AG09319 (cell line): ENCODE measurements around the gene ARL6IP6.
A peak's percentile ranks its signal among the peaks of the same experiment; 100 is the strongest.
"Not testable (repeated sequence)": the region's sequence is repeated elsewhere in the genome, so short reads cannot be mapped to it uniquely, and the experiment has no call there.

Source experiments
- DNase-seq: peaks from one replicate; pipeline ENCODE4 v3.0.0-alpha.2; 2010; ENCODE audit warnings: low read depth; ENCODE audit errors: extremely low read depth
- TF ChIP-seq, protein P1 (sequence below): IDR thresholded peaks from 2 replicates; pipeline ENCODE4 v1.5.1; 2011; ENCODE audit warnings: low read depth, mild to moderate bottlenecking, inconsistent platforms, low read length, moderate library complexity

ARL6IP6 gene

DNA sequence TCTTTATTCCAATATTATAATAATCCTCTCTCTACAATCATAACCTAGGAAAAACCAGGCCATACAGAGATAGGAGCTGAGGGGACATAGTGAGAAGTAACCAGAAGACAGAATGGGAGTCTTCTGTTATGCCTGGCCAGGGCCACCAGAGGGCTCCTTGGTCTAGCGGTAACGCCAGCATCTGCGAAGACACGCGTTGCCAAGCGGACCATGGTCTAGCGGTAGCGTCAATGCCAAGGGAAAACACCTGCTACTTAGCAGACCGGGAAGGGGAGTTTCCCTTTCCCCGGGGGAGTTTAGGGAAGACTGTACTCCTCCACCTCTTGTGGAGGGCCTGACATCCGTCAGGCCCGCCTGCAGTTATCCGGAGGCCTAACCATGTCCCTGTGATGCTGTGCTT lies 36.6 kb downstream of the ARL6IP6 start:
- TF ChIP-seq, protein P1, sequence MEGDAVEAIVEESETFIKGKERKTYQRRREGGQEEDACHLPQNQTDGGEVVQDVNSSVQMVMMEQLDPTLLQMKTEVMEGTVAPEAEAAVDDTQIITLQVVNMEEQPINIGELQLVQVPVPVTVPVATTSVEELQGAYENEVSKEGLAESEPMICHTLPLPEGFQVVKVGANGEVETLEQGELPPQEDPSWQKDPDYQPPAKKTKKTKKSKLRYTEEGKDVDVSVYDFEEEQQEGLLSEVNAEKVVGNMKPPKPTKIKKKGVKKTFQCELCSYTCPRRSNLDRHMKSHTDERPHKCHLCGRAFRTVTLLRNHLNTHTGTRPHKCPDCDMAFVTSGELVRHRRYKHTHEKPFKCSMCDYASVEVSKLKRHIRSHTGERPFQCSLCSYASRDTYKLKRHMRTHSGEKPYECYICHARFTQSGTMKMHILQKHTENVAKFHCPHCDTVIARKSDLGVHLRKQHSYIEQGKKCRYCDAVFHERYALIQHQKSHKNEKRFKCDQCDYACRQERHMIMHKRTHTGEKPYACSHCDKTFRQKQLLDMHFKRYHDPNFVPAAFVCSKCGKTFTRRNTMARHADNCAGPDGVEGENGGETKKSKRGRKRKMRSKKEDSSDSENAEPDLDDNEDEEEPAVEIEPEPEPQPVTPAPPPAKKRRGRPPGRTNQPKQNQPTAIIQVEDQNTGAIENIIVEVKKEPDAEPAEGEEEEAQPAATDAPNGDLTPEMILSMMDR: peak; percentile 7; the same call in 1 of the 2 replicates
- no peak for DNase-seq

DNA sequence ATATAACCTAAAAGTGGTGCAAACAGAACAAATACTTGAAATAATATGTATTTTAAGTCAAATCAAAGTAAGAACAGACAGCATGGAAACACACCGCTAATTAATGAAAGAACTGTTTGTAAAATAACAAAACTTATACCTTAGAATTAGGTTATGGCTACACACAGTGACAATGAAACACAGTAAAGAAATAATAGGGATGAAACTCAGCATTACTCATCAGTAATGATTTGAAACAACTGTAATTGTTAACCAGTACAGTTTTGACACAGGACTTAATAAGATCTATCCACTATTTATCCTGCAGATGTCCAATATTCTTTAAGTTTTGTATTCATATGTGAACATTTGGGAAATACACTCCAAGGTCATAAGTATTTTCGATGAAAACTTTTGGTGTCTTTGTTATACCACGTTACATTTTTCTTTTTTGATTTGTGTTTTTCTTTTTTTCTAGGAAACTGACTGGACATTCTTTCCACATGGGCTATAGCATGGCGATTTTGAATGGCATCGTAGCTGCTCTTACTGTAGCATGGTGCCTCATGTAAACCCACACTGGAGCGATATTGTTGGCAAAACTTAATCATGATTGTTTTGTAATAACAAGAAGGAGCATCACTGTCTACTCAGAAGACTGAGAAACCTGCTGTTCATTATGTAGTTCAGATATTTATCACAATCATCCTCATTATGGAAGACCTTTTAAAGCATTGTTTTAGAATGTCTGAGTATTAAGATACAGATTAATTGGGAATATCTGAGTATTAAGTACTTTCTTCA lies 41.1 kb downstream of the ARL6IP6 start:
- DNase-seq: no peak
- TF ChIP-seq, protein P1: no peak

DNA sequence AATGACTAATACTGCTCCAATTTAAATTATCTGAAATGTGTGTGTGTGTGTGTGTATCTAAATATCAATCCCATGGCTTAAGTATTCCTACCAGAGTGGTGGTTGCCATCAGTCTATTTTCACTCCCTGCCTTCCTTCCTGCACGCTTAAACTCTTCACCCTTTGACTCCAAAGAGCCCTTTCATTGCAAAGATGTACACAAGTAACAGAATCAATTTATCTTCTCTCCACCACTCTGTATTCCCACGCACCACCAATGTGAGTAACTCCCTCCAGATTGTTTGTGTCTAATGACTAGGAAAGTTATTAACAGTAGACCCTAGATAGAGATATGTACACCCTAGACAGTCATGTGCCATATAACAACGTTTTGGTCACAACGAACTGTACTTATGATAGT lies 42.8 kb downstream of the ARL6IP6 start:
- DNase-seq: no peak
- TF ChIP-seq, protein P1: no peak

DNA sequence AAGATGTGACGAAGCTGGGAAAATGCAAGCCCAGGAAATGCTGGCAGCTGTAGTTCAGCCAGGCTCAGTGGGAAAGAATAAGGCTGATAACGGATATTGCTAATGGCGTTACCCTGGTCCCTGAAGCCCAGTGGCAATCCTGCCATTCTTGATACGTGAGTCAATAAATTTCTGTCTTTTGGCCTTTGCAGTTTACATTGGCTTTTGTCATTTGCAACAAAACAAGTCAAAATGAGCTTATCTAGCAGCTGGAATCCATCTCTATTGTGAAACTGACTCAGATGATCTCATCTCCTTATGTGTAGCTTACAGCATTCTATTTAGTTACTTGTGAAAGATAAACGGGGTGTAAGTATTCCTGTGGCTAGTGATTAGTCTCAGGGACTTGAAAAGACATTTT lies 43.8 kb downstream of the ARL6IP6 start:
- TF ChIP-seq, protein P1: no peak
- peak; percentile 70 for DNase-seq

DNA sequence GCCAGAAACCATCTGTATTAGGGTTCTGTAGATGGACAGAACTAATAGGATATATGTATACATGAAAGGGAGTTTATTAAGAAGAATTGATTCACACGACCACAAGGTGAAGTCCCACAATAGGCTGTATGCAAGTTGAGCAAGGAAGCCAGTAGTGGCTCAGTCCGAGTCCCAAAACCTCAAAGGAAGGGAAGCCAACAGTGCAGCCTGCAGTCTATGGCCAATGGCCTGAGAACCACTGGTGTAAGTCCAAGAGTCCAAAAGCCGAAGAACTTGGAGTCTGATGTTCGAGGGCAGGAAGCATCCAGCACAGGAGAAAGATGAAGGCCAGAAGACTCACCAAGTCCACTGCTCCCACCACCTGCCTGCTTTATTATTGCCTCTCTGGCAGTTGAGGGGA lies 44.8 kb downstream of the ARL6IP6 start:
- DNase-seq: not testable (repeated sequence)

DNA sequence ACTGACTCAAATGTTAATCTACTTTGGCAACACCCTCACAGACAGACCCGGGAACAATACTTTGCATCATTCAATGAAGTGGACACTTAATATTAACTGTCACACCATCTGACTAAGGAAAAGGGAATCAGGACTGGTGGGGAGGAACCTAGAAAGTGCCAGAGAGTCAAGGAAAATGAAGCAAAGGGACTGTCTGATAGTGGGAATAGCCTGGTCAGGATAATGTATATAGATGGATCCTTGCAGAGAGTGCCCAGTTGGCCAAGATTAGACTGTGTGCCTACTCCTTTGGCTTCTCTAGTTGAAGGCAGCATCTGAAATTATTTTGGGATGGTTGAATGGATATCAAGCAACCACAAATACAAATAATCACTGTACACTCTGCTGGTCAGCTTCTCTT lies 45.2 kb downstream of the ARL6IP6 start:
- TF ChIP-seq, protein P1: no peak
- no peak for DNase-seq

DNA sequence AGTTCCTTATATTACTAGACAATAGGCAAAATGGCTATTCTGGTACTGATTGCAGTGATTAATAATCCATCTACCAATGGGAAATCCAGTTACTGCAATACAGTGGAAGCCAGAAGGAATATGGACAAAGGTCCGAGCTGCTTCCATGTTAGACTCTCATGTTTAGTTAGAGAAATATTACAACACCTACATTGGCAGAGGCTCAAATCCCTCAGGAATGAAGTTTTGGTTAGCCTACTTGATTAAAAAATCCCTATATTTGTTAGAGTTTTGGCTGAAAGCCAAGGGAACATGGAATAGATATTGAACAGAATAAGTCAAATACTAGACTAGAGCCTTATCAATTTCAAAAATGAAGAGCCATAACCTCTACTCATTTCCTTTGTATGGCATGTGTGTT lies 48.5 kb downstream of the ARL6IP6 start:
- peak; percentile 16 for DNase-seq

More for the DNA sequence above, 48.5 kb downstream of the ARL6IP6 start:
- TF ChIP-seq, protein P1: no peak
